Lower leg skin (tissue), 4 donors: ENCODE data around the gene PLCB1. TPM values are rescaled to one million over a fixed set of nuclear protein-coding genes. Genes with fewer than 3 reads are reported as not detected.

Experiments used
- DNase-seq, 2 donors: peaks; one replicate each; pipeline ENCODE4 v3.0.0-alpha.2; 2019; ENCODE audit warnings: low spot score in 2 of 2
- H3K4me3 ChIP-seq: fragments of 200-600 bp; sonication (generic); 2 replicates; pipeline ENCODE4 v1.5.1; 2017; ENCODE audit warnings: mild to moderate bottlenecking, low read depth; ENCODE audit not compliant: poor library complexity, severe bottlenecking
- POLR2A ChIP-seq, 2 donors: fragments of 450-650 bp; IDR thresholded peaks; one replicate each; pipeline ENCODE4 v1.6.1; 2016 to 2017; ENCODE audit warnings: antibody characterized with exemption in 2 of 2, mild to moderate bottlenecking in 1 of 2, moderate library complexity in 1 of 2
- WGBS, 2 donors: methylation state at CpG; one replicate each; pipeline ENCODE4 v1.1.5; 2018; 5-methylcytosine and 5-hydroxymethylcytosine counted together
- intact Hi-C: fragments of 100-400 bp; cut with DNase I; formaldehyde crosslinking; loops from one replicate; pipeline ENCODE4 v1.15.0; 2023; ENCODE audit warnings: low total_unique reads
- total RNA-seq, 4 donors: library from RNA; depleted of rRNA; stranded (reverse); fragments of >200 nt; gene quantifications; one replicate each; pipeline ENCODE4 v1.1.0, GENCODE V29; 2016
- TF ChIP-seq, protein P1 (sequence below), 3 donors: fragments of 450-650 bp; IDR thresholded peaks; one replicate each; pipeline ENCODE4 v1.5.1; 2016; ENCODE audit warnings: antibody characterized with exemption in 3 of 3, mild to moderate bottlenecking in 3 of 3, moderate library complexity in 2 of 3

PLCB1 gene
- total RNA-seq, 4 donors from 2014 or later, result 4.1 to 16.2 (median 9.1) TPM

DNA sequence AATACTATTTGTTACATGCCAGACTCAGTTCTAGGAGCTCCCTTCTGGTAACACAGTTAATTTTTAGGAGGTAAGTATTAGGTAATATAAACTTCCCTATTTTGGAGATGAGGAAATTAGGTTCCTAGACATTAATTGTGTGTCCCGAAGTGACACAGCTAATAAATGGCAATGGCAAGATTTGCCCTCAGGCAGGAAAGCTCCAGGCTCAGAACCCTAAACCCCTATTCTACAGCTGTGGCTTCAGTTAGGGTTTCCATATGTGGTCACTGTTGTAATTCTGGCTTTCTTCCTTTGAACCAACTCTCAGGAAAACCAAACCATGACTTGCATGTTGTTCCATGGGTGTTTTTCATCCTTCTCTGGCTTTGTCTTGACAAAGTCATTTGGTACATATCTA is 188.2 kb downstream of the PLCB1 start:
- intact Hi-C loops, result no loop called here
- TF ChIP-seq POLR2A (IDR thresholded peaks at IDR 0.05), result no peak
- TF ChIP-seq, protein P1, sequence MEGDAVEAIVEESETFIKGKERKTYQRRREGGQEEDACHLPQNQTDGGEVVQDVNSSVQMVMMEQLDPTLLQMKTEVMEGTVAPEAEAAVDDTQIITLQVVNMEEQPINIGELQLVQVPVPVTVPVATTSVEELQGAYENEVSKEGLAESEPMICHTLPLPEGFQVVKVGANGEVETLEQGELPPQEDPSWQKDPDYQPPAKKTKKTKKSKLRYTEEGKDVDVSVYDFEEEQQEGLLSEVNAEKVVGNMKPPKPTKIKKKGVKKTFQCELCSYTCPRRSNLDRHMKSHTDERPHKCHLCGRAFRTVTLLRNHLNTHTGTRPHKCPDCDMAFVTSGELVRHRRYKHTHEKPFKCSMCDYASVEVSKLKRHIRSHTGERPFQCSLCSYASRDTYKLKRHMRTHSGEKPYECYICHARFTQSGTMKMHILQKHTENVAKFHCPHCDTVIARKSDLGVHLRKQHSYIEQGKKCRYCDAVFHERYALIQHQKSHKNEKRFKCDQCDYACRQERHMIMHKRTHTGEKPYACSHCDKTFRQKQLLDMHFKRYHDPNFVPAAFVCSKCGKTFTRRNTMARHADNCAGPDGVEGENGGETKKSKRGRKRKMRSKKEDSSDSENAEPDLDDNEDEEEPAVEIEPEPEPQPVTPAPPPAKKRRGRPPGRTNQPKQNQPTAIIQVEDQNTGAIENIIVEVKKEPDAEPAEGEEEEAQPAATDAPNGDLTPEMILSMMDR (IDR thresholded peaks at IDR 0.05), result no peak
- no peak for DNase-seq
- no peak overlapping the region for H3K4me3 ChIP-seq
- WGBS, 2 donors, result 52 to 54% methylated on average over 1 of the region's 1 CpG

DNA sequence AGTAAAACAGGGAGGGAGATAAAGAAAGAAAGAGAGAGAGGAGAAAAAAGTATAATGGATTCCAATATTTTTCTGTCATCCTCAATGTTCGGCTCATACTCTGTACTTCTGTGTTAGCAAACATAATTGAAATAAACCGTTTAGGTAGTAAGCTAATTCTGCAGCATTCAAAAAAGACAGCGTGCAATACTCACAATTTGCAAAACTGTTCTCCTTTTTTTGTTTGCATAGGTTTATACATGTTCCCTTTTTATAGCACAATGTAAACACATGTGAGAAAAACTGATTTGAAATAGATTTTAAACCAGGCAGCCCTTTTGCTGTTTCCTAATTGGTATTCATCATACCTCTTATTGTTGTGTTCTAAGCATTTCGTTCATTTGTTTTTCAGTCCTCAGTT is 188.9 kb downstream of the PLCB1 start:
- no peak overlapping the region for H3K4me3 ChIP-seq
- WGBS, 2 donors, result 88 to 89% methylated on average over 4 of the region's 4 CpGs
- TF ChIP-seq, protein P1 (IDR thresholded peaks at IDR 0.05), result no peak
- TF ChIP-seq POLR2A (IDR thresholded peaks at IDR 0.05), result no peak
- intact Hi-C loops, result no loop called here
- DNase-seq, result no peak

DNA sequence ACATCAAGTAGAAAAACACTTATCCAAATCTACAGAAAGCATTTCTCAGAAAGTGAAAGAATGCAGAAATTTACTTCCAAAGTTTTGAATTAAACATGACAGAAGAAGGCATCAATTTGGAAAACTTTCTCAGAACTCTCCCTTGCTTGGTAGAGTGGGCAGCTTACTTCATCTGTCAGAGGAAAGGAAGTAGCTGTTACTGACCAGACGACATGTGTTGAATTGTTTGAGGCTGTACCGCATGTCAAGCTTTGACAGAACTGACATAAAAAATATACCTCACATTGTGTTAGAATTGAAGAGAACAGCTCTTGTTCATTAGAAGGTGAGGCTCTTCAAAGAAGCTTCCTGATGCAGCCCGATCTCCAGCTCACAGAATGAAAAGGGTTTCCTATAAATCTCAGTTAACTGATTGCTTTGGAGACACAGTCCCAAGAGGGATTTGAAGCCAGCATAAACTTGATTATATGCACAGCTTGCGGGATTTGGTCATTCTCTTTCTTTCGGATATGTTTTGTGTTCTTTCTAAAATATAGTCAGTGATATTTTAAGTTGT is 190.7 kb downstream of the PLCB1 start:
- H3K4me3 ChIP-seq, result no peak overlapping the region
- no peak for DNase-seq
- WGBS, 2 donors, result 65% methylated on average over 5 of the region's 5 CpGs
- intact Hi-C loops, result no loop called here
- TF ChIP-seq POLR2A (IDR thresholded peaks at IDR 0.05), result no peak
- TF ChIP-seq, protein P1 (IDR thresholded peaks at IDR 0.05), result no peak

DNA sequence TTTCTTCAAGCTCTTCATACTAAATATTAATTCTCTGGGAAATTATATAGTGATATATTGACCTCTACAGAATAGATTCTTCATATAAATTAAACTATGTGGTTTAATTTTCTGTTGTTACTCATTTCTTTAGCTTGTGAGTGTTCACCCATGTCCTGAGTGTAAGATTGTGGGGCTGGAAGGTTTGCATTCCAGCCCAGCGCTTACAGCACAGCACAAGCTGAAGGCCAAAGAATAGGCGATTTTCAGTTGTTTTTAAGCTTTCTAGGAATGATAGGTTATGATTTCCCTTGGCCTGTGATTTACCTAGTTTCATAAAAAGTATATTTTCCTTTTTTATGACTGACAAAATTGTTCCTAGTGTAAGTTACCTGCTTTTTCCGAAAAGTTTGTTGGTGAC is 194.1 kb downstream of the PLCB1 start:
- H3K4me3 ChIP-seq, result no peak overlapping the region
- 71 to 74% methylated on average over 3 of the region's 3 CpGs for WGBS, 2 donors
- intact Hi-C loops, result no loop called here
- DNase-seq, result no peak
- no peak for TF ChIP-seq POLR2A (IDR thresholded peaks at IDR 0.05)
- TF ChIP-seq, protein P1 (IDR thresholded peaks at IDR 0.05), result no peak

DNA sequence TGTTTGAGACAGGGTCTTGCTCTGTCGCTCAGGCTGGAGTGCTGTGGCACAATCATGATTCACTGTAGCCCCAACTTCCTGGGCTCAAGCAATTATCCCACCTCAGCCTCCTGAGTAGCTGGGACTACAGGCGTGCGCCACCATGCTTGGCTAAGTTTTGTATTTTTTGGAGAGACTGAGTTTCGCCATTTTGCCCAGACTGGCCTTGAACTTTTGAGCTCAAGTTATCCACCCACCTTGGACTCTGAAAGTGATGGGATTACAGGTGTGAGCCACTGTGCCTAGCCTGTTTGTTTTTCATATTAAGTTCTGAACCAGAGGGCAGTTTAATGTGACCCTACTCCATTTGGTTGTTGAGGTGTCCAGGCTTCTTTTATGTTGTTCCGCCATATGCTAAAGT is 194.8 kb downstream of the PLCB1 start:
- TF ChIP-seq, protein P1 (IDR thresholded peaks at IDR 0.05), result no peak
- TF ChIP-seq POLR2A (IDR thresholded peaks at IDR 0.05), result no peak
- intact Hi-C loops, result no loop called here
- no peak overlapping the region for H3K4me3 ChIP-seq
- WGBS, 2 donors, result 90 to 97% methylated on average over 5 of the region's 5 CpGs
- DNase-seq, result no peak

DNA sequence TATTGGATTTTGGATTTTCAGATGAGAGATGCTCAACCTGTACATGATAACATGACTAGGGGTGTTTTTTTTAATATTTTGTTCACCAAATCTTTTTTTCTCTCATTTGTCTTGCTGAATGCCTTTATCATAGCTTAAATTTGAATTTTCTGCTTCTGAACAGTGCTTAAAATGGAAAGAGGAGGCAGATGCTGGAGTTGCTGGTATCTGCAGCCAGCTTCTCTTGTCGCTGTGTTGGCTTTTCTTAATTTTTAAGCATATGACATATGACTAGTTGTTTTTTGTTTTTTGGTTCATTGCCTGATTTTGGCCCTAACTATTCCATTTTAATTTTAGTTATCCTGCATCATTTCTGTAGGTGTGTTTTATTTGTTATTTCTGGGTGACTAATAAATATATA is 196.1 kb downstream of the PLCB1 start:
- no peak overlapping the region for H3K4me3 ChIP-seq
- intact Hi-C loops, result no loop called here
- TF ChIP-seq, protein P1 (IDR thresholded peaks at IDR 0.05), result no peak
- no peak for TF ChIP-seq POLR2A (IDR thresholded peaks at IDR 0.05)
- DNase-seq, result no peak
- WGBS, 2 donors, result 87 to 95% methylated on average over 1 of the region's 1 CpG
